Panc1 (cell line): ENCODE measurements around the gene AEBP1. TPM values are rescaled to one million over a fixed set of nuclear protein-coding genes. Genes with fewer than 3 reads are reported as not detected.

Experiments
- ATAC-seq: fragments of 200-7000 bp; cut with Tn5 transposase; 2 replicates; pipeline ENCODE4 v1.9.1; 2020; ENCODE audit warnings: mild to moderate bottlenecking, moderate library complexity
- BruUV-seq: library from RNA; stranded (reverse); fragments of 400-500 nt; replicated peaks from 2 replicates; lab custom pipeline; 2021; lab: Mats Ljungman, UMichigan
- CTCF ChIA-PET: fragments of 300-600 bp; sonication (Branson Sonifier 250); formaldehyde crosslinking; loops from one replicate; lab custom pipeline; 2022; ENCODE audit warnings: antibody characterized with exemption; lab: Charles Lee
- POLR2A ChIA-PET: fragments of 300-600 bp; sonication (Branson Sonifier 250); formaldehyde crosslinking; loops from one replicate; lab custom pipeline; 2022; ENCODE audit warnings: antibody characterized with exemption; lab: Charles Lee
- DNase-seq: peaks from one replicate; pipeline ENCODE4 v3.0.0-alpha.2; 2010; ENCODE audit warnings: low read depth, low spot score
- H3K27ac ChIP-seq: 2 replicates; pipeline ENCODE4 v1.5.1; 2011; ENCODE audit warnings: mild to moderate bottlenecking, low read length, inconsistent platforms
- H3K27me3 ChIP-seq: fragments of 200-500 bp; sonication (Bioruptor generic); 2 replicates; pipeline ENCODE4 v1.6.0; 2014; ENCODE audit warnings: low read length, inconsistent platforms; ENCODE audit not compliant: control insufficient read depth, insufficient read depth
- H3K36me3 ChIP-seq: fragments of 200-500 bp; sonication (Bioruptor generic); 2 replicates; pipeline ENCODE4 v1.5.1; 2014; ENCODE audit warnings: inconsistent platforms, mild to moderate bottlenecking, low read length, moderate library complexity; ENCODE audit not compliant: control insufficient read depth, insufficient read depth
- H3K4me1 ChIP-seq: 2 replicates; pipeline ENCODE4 v1.5.1; 2011; ENCODE audit warnings: inconsistent platforms, mild to moderate bottlenecking, low read length, moderate library complexity; ENCODE audit not compliant: control insufficient read depth, insufficient read depth
- H3K4me3 ChIP-seq, 2 experiments: 2 replicates each; pipeline ENCODE4 v1.5.1; 2011 to 2012; ENCODE audit warnings: low read depth in 2 of 2, low read length in 2 of 2, mild to moderate bottlenecking in 2 of 2, inconsistent platforms in 1 of 2, moderate library complexity in 1 of 2
- H3K9me3 ChIP-seq: fragments of 200-500 bp; sonication (Bioruptor generic); 2 replicates; pipeline ENCODE4 v1.5.1; 2014; ENCODE audit warnings: low read depth, mild to moderate bottlenecking, inconsistent platforms, low read length, moderate library complexity; ENCODE audit not compliant: control insufficient read depth, insufficient read depth
- CTCF ChIP-seq: fragments of 450-650 bp; IDR thresholded peaks from 2 replicates; pipeline ENCODE4 v1.5.1; 2017; ENCODE audit warnings: mild to moderate bottlenecking
- POLR2AphosphoS5 ChIP-seq: IDR thresholded peaks from 2 replicates; pipeline ENCODE4 v1.6.1; 2012; ENCODE audit warnings: mild to moderate bottlenecking, low read depth, low read length, moderate library complexity
- SIN3A ChIP-seq: IDR thresholded peaks from 2 replicates; pipeline ENCODE4 v1.6.1; 2012; ENCODE audit warnings: low read depth, mild to moderate bottlenecking, low read length, moderate library complexity, borderline replicate concordance; ENCODE audit not compliant: insufficient read depth
- TCF7L2 ChIP-seq: IDR thresholded peaks from 2 replicates; pipeline ENCODE4 v1.6.1; 2011; ENCODE audit warnings: mild to moderate bottlenecking, low read depth, low read length, inconsistent platforms
- in situ Hi-C: cut with HindIII; loops from 2 replicates; pipeline ENCODE4 v1.10.0; 2016; ENCODE audit warnings: low sequenced_read_pairs, low pct_unique_long_range_greater_than_20kb
- intact Hi-C: fragments of 100-400 bp; cut with micrococcal nuclease; formaldehyde crosslinking; loops from one replicate; pipeline ENCODE4 v1.10.0; 2022; ENCODE audit not compliant: unreplicated experiment
- total RNA-seq: library from RNA; stranded (reverse); gene quantifications from one replicate; pipeline ENCODE4 v1.2.1, GENCODE V29; 2021; ENCODE audit not compliant: unreplicated experiment
- TF ChIP-seq, protein P1 (sequence below), 2 experiments: IDR thresholded peaks; 2 replicates each; pipeline ENCODE4 v1.6.1; 2011 to 2012; ENCODE audit warnings: low read depth in 2 of 2, control low read depth in 1 of 2, low read length in 1 of 2, mild to moderate bottlenecking in 1 of 2, moderate library complexity in 1 of 2; ENCODE audit not compliant: insufficient read depth in 1 of 2

Gene AEBP1
- total RNA-seq, 1 experiment from 2014 or later, result 0.62 TPM

DNA sequence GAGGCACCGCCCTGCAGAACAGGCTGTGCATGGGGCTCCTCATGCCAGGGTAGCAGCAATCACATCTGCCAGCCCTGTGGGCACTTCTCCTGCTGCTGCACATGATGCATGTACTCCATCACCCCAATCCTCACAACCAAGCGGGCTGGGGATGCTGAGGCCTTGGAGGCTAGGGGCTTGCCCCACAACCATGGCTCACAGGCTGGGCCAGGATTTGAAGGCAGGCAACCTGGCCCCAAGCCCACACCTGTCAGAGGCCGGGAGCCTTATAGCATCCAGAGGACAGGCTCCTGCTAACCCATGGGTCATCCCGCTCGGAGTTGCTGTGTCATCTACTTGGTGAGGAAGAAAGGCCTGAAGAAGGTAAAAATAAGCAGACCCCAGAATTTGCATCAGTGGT, 24.0 kb upstream of the AEBP1 start:
- ATAC-seq, result no peak
- no peak overlapping the region for H3K27ac ChIP-seq
- intact Hi-C loops (no loop called here), in situ Hi-C loops (no loop called here)
- ChIA-PET CTCF (interaction anchor here (0.6 kb wide), 1 partner anchor 9 kb away, joined by 7 read pairs; no protein-coding TSS in a partner anchor), POLR2A (no interaction called here)
- TF ChIP-seq SIN3A, result no peak
- TF ChIP-seq, protein P1, sequence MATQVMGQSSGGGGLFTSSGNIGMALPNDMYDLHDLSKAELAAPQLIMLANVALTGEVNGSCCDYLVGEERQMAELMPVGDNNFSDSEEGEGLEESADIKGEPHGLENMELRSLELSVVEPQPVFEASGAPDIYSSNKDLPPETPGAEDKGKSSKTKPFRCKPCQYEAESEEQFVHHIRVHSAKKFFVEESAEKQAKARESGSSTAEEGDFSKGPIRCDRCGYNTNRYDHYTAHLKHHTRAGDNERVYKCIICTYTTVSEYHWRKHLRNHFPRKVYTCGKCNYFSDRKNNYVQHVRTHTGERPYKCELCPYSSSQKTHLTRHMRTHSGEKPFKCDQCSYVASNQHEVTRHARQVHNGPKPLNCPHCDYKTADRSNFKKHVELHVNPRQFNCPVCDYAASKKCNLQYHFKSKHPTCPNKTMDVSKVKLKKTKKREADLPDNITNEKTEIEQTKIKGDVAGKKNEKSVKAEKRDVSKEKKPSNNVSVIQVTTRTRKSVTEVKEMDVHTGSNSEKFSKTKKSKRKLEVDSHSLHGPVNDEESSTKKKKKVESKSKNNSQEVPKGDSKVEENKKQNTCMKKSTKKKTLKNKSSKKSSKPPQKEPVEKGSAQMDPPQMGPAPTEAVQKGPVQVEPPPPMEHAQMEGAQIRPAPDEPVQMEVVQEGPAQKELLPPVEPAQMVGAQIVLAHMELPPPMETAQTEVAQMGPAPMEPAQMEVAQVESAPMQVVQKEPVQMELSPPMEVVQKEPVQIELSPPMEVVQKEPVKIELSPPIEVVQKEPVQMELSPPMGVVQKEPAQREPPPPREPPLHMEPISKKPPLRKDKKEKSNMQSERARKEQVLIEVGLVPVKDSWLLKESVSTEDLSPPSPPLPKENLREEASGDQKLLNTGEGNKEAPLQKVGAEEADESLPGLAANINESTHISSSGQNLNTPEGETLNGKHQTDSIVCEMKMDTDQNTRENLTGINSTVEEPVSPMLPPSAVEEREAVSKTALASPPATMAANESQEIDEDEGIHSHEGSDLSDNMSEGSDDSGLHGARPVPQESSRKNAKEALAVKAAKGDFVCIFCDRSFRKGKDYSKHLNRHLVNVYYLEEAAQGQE (IDR thresholded peaks at IDR 0.05; ENCODE audit: insufficient read depth in 1 of 2, low read depth in 2 of 2, low read length in 1 of 2), result no peak
- TF ChIP-seq POLR2AphosphoS5, result no peak
- TF ChIP-seq CTCF, result no peak
- no peak for TF ChIP-seq TCF7L2
- no peak overlapping the region for H3K4me3 ChIP-seq
- no peaks in the 10 kb centered on the region for H3K9me3 ChIP-seq
- peaks cover 10% of the 10 kb centered on the region; the same call in 1 of the 2 replicates for H3K4me1 ChIP-seq
- H3K36me3 ChIP-seq, result no peaks in the 10 kb centered on the region; the same call in 1 of the 2 replicates
- no peaks in the 10 kb centered on the region for H3K27me3 ChIP-seq
- no TSS peak for BruUV-seq
- no peak for DNase-seq

DNA sequence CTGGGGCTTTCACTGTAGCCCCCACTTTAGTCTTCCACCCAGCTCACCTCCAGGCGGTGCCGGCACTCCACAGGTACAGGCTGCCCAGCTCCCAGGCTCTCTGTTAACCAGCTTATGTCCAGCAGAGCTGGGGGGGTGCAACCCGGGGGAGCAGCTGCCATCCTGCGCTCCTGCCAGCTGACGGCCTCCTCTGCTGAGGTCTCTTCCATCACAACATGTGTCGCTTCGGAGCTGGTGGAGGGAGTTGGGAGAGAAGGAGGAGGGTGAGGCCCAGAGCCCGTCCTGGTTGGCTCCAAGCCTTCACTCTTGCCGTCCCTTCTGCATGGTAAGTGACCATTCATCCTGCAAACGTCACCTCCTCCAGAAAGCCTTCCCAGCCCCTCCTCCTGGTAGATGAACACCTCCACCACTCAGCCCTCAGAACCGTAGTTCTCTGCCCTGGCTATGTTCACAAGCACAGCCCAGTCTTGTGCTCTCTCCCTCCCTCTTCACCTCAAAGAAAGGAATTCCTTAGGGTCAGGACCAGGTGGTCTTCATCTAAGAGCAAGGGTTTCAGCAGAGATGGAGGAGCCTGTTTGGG, 23.4 kb upstream of the AEBP1 start:
- Histone ChIP-seq H3K36me3 (no peaks in the 10 kb centered on the region; the same call in 1 of the 2 replicates), H3K27ac (peak overlapping the region; percentile 86), H3K9me3 (no peaks in the 10 kb centered on the region), H3K27me3 (no peaks in the 10 kb centered on the region), H3K4me1 (peaks cover 10% of the 10 kb centered on the region; the same call in 1 of the 2 replicates), H3K4me3 (peak overlapping the region; percentile 80 to 97; a peak in 3 of 4 replicates)
- BruUV-seq, result no TSS peak
- intact Hi-C loops (no loop called here), in situ Hi-C loops (no loop called here)
- CTCF ChIA-PET, result no interaction called here
- ATAC-seq (no peak), DNase-seq (no peak)
- POLR2A ChIA-PET, result no interaction called here
- TF ChIP-seq SIN3A, result no peak
- TF ChIP-seq CTCF, result no peak
- no peak for TF ChIP-seq TCF7L2
